ENCODE results near the gene GTPBP1. TPM values are rescaled to one million over a fixed set of nuclear protein-coding genes. Genes with fewer than 3 reads are reported as not detected.

GTPBP1 gene
- total and polyA plus RNA-seq, 12 donors, result 13.5 to 53.2 (median 33.8) TPM

GRCh38 chr22:38755911-38756532 is 50.3 kb downstream of the GTPBP1 start, which contains the start of gene SUN2:
Gene SUN2 (minus strand): TSS chr22:38755998. CDS start chr22:38752628, 3,370 bp downstream.
- intact Hi-C loops (cut with DNase I), result loop anchor here in 3 of 10 donors (1.0 to 10.0 kb wide), 3 partner anchors 49 to 51 kb away; partner anchors contain the start of genes GTPBP1 (in 2 of the 3) and JOSD1 (in 1 of the 3)
- Histone ChIP-seq H3K9me3 (no peaks in the 10 kb centered on the region), H3K36me3 (peaks cover 0 to 27% (median 14%) of the 10 kb centered on the region in 9 donors), H3K27ac (peak within 1 kb of the TSS; percentile 93 to 99 (median 96)), H3K27me3 (no peaks in the 10 kb centered on the region), H3K4me3 (peak within 1 kb of the TSS; percentile 36 to 82 (median 71)), H3K4me1 (peaks cover 2 to 62% (median 27%) of the 10 kb centered on the region in 9 donors)
- TF ChIP-seq CTCF (IDR thresholded peaks at IDR 0.05), result no peak
- DNase-seq (peak; percentile 92 to 96), ATAC-seq (peak; percentile 78 to 92 (median 86))
- WGBS, 2 donors, result 0 to 1% methylated on average over 37 to 68 of the region's 68 CpGs

GRCh38 chr22:38756711-38757463 is 51.1 kb downstream of the GTPBP1 start:
- TF ChIP-seq CTCF (IDR thresholded peaks at IDR 0.05), result no peak

GRCh38 chr22:38757464-38757757 is 51.7 kb downstream of the GTPBP1 start:
- intact Hi-C loops (cut with DNase I), result loop anchor here in 1 of 10 donors (10.0 kb wide), 1 partner anchor 53 kb away; the partner anchor contains the start of genes GTPBP1 and JOSD1

More at GRCh38 chr22:38756711-38757463, 51.1 kb downstream of the GTPBP1 start:
- 60% methylated on average over 17 of the region's 17 CpGs for WGBS, 2 donors
- peaks cover 2 to 54% (median 27%) of the 10 kb centered on the region in 9 donors for H3K4me1 ChIP-seq
- no peak for DNase-seq
- H3K27ac ChIP-seq, result peak overlapping the region in 9 of 10 donors; percentile 95 to 99 (median 97)
- ATAC-seq, result no peak
- intact Hi-C loops (cut with DNase I), result loop anchor here in 1 of 10 donors (10.0 kb wide), 1 partner anchor 52 kb away; the partner anchor contains the start of genes GTPBP1 and JOSD1
- H3K27me3 ChIP-seq, result no peaks in the 10 kb centered on the region
- H3K4me3 ChIP-seq, result peak overlapping the region in 9 of 10 donors; percentile 60 to 82 (median 72)
- H3K36me3 ChIP-seq, result peaks cover 0 to 19% (median 6%) of the 10 kb centered on the region in 9 donors
- H3K9me3 ChIP-seq, result no peaks in the 10 kb centered on the region

More at GRCh38 chr22:38757464-38757757, 51.7 kb downstream of the GTPBP1 start:
- H3K4me3 ChIP-seq, result peak overlapping the region in 1 of 10 donors; percentile 77
- peak overlapping the region in 1 of 10 donors; percentile 97 for H3K27ac ChIP-seq
- peaks cover 2 to 50% (median 27%) of the 10 kb centered on the region in 9 donors for H3K4me1 ChIP-seq
- WGBS, 2 donors, result 74 to 78% methylated on average over 4 of the region's 4 CpGs
- TF ChIP-seq CTCF (IDR thresholded peaks at IDR 0.05), result no peak
- DNase-seq, result no peak
- H3K9me3 ChIP-seq, result no peaks in the 10 kb centered on the region
- no peaks in the 10 kb centered on the region for H3K27me3 ChIP-seq
- H3K36me3 ChIP-seq, result peaks cover 0 to 13% (median 2%) of the 10 kb centered on the region in 9 donors
- ATAC-seq, result no peak
